Mesenchymal stem cell (in vitro differentiated cells and primary cell): ENCODE results near the gene PPP1R3E.

ENCODE experiments used
- DNase-seq: peaks from one replicate; pipeline ENCODE4 v3.0.0-alpha.2; 2013
- H2AFZ ChIP-seq: one replicate; pipeline ENCODE4 v1.6.1; 2013; ENCODE audit warnings: low read depth, mild to moderate bottlenecking, control low read depth, inconsistent platforms, low read length, moderate library complexity
- H2AK5ac ChIP-seq: 2 replicates; pipeline ENCODE4 v1.6.1; 2013; ENCODE audit warnings: low read length, moderate library complexity, mild to moderate bottlenecking, inconsistent platforms; ENCODE audit not compliant: severe bottlenecking
- H2BK120ac ChIP-seq: one replicate; pipeline ENCODE4 v1.6.1; 2013; ENCODE audit warnings: low read depth, mild to moderate bottlenecking, inconsistent platforms, low read length, moderate library complexity
- H2BK12ac ChIP-seq, 2 experiments: one replicate each; pipeline ENCODE4 v1.6.1; 2013; ENCODE audit warnings: inconsistent platforms in 2 of 2, low read length in 2 of 2, mild to moderate bottlenecking in 2 of 2, moderate library complexity in 2 of 2, control low read depth in 1 of 2
- H2BK15ac ChIP-seq: one replicate; pipeline ENCODE4 v1.6.1; 2013; ENCODE audit warnings: mild to moderate bottlenecking, low read depth, inconsistent platforms; ENCODE audit not compliant: poor library complexity, severe bottlenecking
- H2BK5ac ChIP-seq: 2 replicates; pipeline ENCODE4 v1.6.1; 2013; ENCODE audit warnings: low read depth, mild to moderate bottlenecking, low read length, control low read depth, inconsistent platforms; ENCODE audit not compliant: poor library complexity, severe bottlenecking
- H3K14ac ChIP-seq, 2 experiments: one replicate each; pipeline ENCODE4 v1.6.1; 2013; ENCODE audit warnings: inconsistent platforms in 2 of 2, low read length in 2 of 2, control low read depth in 1 of 2, mild to moderate bottlenecking in 1 of 2, moderate library complexity in 1 of 2
- H3K18ac ChIP-seq, 2 experiments: one replicate each; pipeline ENCODE4 v1.6.1; 2013; ENCODE audit warnings: inconsistent platforms in 2 of 2, low read length in 2 of 2, control low read depth in 1 of 2, low read depth in 1 of 2, mild to moderate bottlenecking in 1 of 2
- H3K23ac ChIP-seq, 2 experiments: one replicate each; pipeline ENCODE4 v1.6.1; 2013; ENCODE audit warnings: inconsistent platforms in 2 of 2, low read length in 2 of 2, mild to moderate bottlenecking in 2 of 2, moderate library complexity in 2 of 2, control low read depth in 1 of 2
- H3K27ac ChIP-seq: 2 replicates; pipeline ENCODE4 v1.5.1; 2013; ENCODE audit warnings: mild to moderate bottlenecking, moderate library complexity, low read length, control low read depth, inconsistent platforms; ENCODE audit not compliant: poor library complexity, severe bottlenecking
- H3K27me3 ChIP-seq, 2 experiments: 2 replicates each; pipeline versions ENCODE4 v1.6.1 to v1.7.0; 2013; ENCODE audit warnings: low read length in 2 of 2, mild to moderate bottlenecking in 2 of 2, moderate library complexity in 2 of 2, control low read depth in 1 of 2, inconsistent platforms in 1 of 2; ENCODE audit not compliant: control insufficient read depth in 1 of 2, insufficient read depth in 1 of 2
- H3K36me3 ChIP-seq, 2 experiments: 2 replicates each; pipeline versions ENCODE4 v1.6.1 to v1.7.0; 2013; ENCODE audit warnings: low read length in 2 of 2, control low read depth in 1 of 2, inconsistent platforms in 1 of 2, low read depth in 1 of 2, mild to moderate bottlenecking in 1 of 2; ENCODE audit not compliant: insufficient read depth in 2 of 2, control insufficient read depth in 1 of 2
- H3K4ac ChIP-seq, 2 experiments: one replicate each; pipeline ENCODE4 v1.6.1; 2013; ENCODE audit warnings: inconsistent platforms in 2 of 2, low read length in 2 of 2, mild to moderate bottlenecking in 2 of 2, moderate library complexity in 2 of 2, control low read depth in 1 of 2, low read depth in 1 of 2
- H3K4me1 ChIP-seq: 2 replicates; pipeline ENCODE4 v1.6.1; 2013; ENCODE audit warnings: low read depth, low read length, control low read depth; ENCODE audit not compliant: control insufficient read depth, insufficient read depth
- H3K4me2 ChIP-seq: 2 replicates; pipeline ENCODE4 v1.6.1; 2013; ENCODE audit warnings: low read length, mild to moderate bottlenecking, inconsistent platforms; ENCODE audit not compliant: poor library complexity, severe bottlenecking
- H3K4me3 ChIP-seq, 2 experiments: 2 replicates each; pipeline versions ENCODE4 v1.5.1 to v1.7.0; 2013; ENCODE audit warnings: low read length in 2 of 2, mild to moderate bottlenecking in 2 of 2, control low read depth in 1 of 2, low read depth in 1 of 2; ENCODE audit not compliant: insufficient read depth in 1 of 2
- H3K79me1 ChIP-seq: replicated peaks from 2 replicates; pipeline ENCODE4 v1.6.1; 2013; ENCODE audit warnings: mild to moderate bottlenecking, control low read depth, low read length, inconsistent platforms; ENCODE audit not compliant: poor library complexity, severe bottlenecking
- H3K9ac ChIP-seq: 2 replicates; pipeline ENCODE4 v1.7.0; 2013; ENCODE audit warnings: mild to moderate bottlenecking, low read length, moderate library complexity
- H3K9me3 ChIP-seq: 2 replicates; pipeline ENCODE4 v1.7.0; 2013; ENCODE audit warnings: mild to moderate bottlenecking, low read length; ENCODE audit not compliant: control insufficient read depth
- H4K8ac ChIP-seq: one replicate; pipeline ENCODE4 v1.6.1; 2013; ENCODE audit warnings: inconsistent platforms, mild to moderate bottlenecking, low read length, moderate library complexity
- H4K91ac ChIP-seq: one replicate; pipeline ENCODE4 v1.6.1; 2013; ENCODE audit warnings: mild to moderate bottlenecking, low read length, inconsistent platforms
- WGBS: methylation state at CpG from one replicate; pipeline ENCODE4 v1.1.7; 2013; ENCODE audit warnings: mixed read lengths; 5-methylcytosine and 5-hydroxymethylcytosine counted together

Gene PPP1R3E

GRCh38 chr14:23258256-23258655 lies 44.4 kb downstream of the PPP1R3E start:
- no peak overlapping the region for H4K91ac ChIP-seq
- H3K4me1 ChIP-seq, result no peaks in the 10 kb centered on the region
- no peaks in the 10 kb centered on the region for H3K9me3 ChIP-seq
- H3K4me2 ChIP-seq, result no peak overlapping the region
- H3K27ac ChIP-seq, result no peak overlapping the region
- no peak overlapping the region for H3K4ac ChIP-seq
- no peak overlapping the region for H3K9ac ChIP-seq
- H2AK5ac ChIP-seq, result no peak overlapping the region
- H3K18ac ChIP-seq, result no peak overlapping the region
- no peak overlapping the region for H2BK5ac ChIP-seq
- no peak overlapping the region for H2BK15ac ChIP-seq
- no peak overlapping the region for H2BK12ac ChIP-seq
- H3K79me1 ChIP-seq, result no peaks in the 10 kb centered on the region
- H3K36me3 ChIP-seq, result no peaks in the 10 kb centered on the region
- no peak for DNase-seq
- H3K27me3 ChIP-seq, result peaks cover 19% of the 10 kb centered on the region in 2 experiments
- no peak overlapping the region for H3K14ac ChIP-seq
- no peak overlapping the region for H2BK120ac ChIP-seq
- no peak overlapping the region for H3K23ac ChIP-seq
- no peak overlapping the region for H3K4me3 ChIP-seq
- 89% methylated on average over 5 of the region's 5 CpGs for WGBS
- H2AFZ ChIP-seq, result no peak overlapping the region
- no peak overlapping the region for H4K8ac ChIP-seq

- Histone ChIP-seq H2BK5ac (no peak overlapping the region), H2BK12ac (no peak overlapping the region), H2AFZ (no peak overlapping the region), H3K18ac (no peak overlapping the region), H3K79me1 (no peaks in the 10 kb centered on the region), H2BK15ac (no peak overlapping the region), H3K36me3 (no peaks in the 10 kb centered on the region), H3K9ac (no peak overlapping the region), H3K4me1 (no peaks in the 10 kb centered on the region), H2AK5ac (no peak overlapping the region), H4K8ac (no peak overlapping the region), H3K14ac (no peak overlapping the region), H3K4me2 (no peak overlapping the region), H3K9me3 (no peaks in the 10 kb centered on the region), H3K23ac (no peak overlapping the region), H3K27me3 (peaks cover 9 to 10% of the 10 kb centered on the region in 2 experiments), H3K4ac (no peak overlapping the region), H2BK120ac (no peak overlapping the region), H3K4me3 (no peak overlapping the region), H3K27ac (no peak overlapping the region), H4K91ac (no peak overlapping the region)
- DNase-seq, result no peak
- WGBS, result 64% methylated on average over 3 of the region's 4 CpGs
Measured at GRCh38 chr14:23252420-23253333, 50.0 kb downstream of the PPP1R3E start.

GRCh38 chr14:23252006-23252405 lies 50.7 kb downstream of the PPP1R3E start:
- 58% methylated on average over 2 of the region's 3 CpGs for WGBS
- no peak overlapping the region for H3K4ac ChIP-seq

DNA sequence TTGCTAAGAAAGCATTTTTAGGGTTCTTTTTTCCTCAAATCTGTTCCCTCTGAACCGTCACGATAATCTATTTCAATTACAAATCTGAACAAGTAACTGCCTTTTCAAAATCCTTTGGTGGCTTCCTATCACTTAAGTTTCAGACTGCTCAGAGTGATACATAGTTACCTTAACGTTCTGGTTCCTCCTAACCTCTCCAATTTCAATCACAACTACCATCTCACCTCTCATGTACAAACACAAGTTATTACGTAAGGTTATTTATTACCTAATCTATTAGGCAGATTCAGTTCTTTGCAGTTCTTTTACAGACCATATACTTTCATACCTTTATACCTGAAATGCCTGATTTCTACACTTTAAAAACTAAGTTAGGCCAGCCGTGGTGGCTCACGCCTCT lies 52.8 kb downstream of the PPP1R3E start:
- Histone ChIP-seq H3K4ac (no peak overlapping the region), H4K8ac (no peak overlapping the region), H3K4me2 (no peak overlapping the region), H2BK12ac (no peak overlapping the region), H3K14ac (no peak overlapping the region), H3K4me1 (peaks cover 1% of the 10 kb centered on the region), H3K4me3 (no peak overlapping the region), H4K91ac (no peak overlapping the region), H3K9me3 (no peaks in the 10 kb centered on the region), H2BK5ac (peak overlapping the region; percentile 38), H3K9ac (no peak overlapping the region), H2BK15ac (no peak overlapping the region), H3K79me1 (no peaks in the 10 kb centered on the region), H3K18ac (no peak overlapping the region), H2AFZ (no peak overlapping the region), H3K27me3 (peaks cover 5 to 9% of the 10 kb centered on the region in 2 experiments), H3K27ac (no peak overlapping the region), H2AK5ac (no peak overlapping the region), H3K36me3 (no peaks in the 10 kb centered on the region), H2BK120ac (no peak overlapping the region), H3K23ac (no peak overlapping the region)
- DNase-seq, result no peak
- WGBS, result 87% methylated on average over 6 of the region's 6 CpGs

More at GRCh38 chr14:23252006-23252405, 50.7 kb downstream of the PPP1R3E start:
- Histone ChIP-seq H2AK5ac (no peak overlapping the region), H3K27me3 (peaks cover 9 to 10% of the 10 kb centered on the region in 2 experiments), H3K4me2 (no peak overlapping the region), H3K9ac (no peak overlapping the region), H3K9me3 (no peaks in the 10 kb centered on the region), H3K14ac (no peak overlapping the region), H3K4me1 (no peaks in the 10 kb centered on the region), H3K23ac (no peak overlapping the region), H3K18ac (no peak overlapping the region), H3K4me3 (no peak overlapping the region), H3K27ac (no peak overlapping the region), H2BK120ac (no peak overlapping the region), H3K36me3 (no peaks in the 10 kb centered on the region), H2BK5ac (no peak overlapping the region), H2BK15ac (no peak overlapping the region), H4K8ac (no peak overlapping the region), H4K91ac (no peak overlapping the region), H2AFZ (no peak overlapping the region), H2BK12ac (no peak overlapping the region), H3K79me1 (no peaks in the 10 kb centered on the region)
- DNase-seq, result no peak
